Duodenal mucosa (tissue), 2 donors: ENCODE data around the gene TBX2.

Experiments
- H3K27ac ChIP-seq: one replicate; pipeline ENCODE4 v1.7.0; 2013; ENCODE audit warnings: low read depth, low read length
- H3K27me3 ChIP-seq, 2 donors: one replicate each; pipeline ENCODE4 v1.7.0; 2013; ENCODE audit warnings: low read length in 2 of 2, control low read depth in 1 of 2; ENCODE audit not compliant: insufficient read depth in 2 of 2, control insufficient read depth in 1 of 2
- H3K36me3 ChIP-seq, 2 donors: one replicate each; pipeline ENCODE4 v1.7.0; 2013; ENCODE audit warnings: low read length in 2 of 2, control low read depth in 1 of 2; ENCODE audit not compliant: insufficient read depth in 2 of 2, control insufficient read depth in 1 of 2
- H3K4me1 ChIP-seq, 2 donors: one replicate each; pipeline ENCODE4 v1.7.0; 2013; ENCODE audit warnings: low read length in 2 of 2, control low read depth in 1 of 2; ENCODE audit not compliant: insufficient read depth in 2 of 2, control insufficient read depth in 1 of 2
- H3K4me3 ChIP-seq, 2 donors: one replicate each; pipeline ENCODE4 v1.7.0; 2013; ENCODE audit warnings: low read length in 2 of 2, low read depth in 1 of 2
- H3K9ac ChIP-seq, 2 donors: one replicate each; pipeline ENCODE4 v1.7.0; 2013; ENCODE audit warnings: low read length in 2 of 2, low read depth in 1 of 2
- H3K9me3 ChIP-seq, 2 donors: one replicate each; pipeline ENCODE4 v1.7.0; 2013; ENCODE audit warnings: low read length in 2 of 2, control low read depth in 1 of 2; ENCODE audit not compliant: control insufficient read depth in 1 of 2

TBX2 gene

DNA sequence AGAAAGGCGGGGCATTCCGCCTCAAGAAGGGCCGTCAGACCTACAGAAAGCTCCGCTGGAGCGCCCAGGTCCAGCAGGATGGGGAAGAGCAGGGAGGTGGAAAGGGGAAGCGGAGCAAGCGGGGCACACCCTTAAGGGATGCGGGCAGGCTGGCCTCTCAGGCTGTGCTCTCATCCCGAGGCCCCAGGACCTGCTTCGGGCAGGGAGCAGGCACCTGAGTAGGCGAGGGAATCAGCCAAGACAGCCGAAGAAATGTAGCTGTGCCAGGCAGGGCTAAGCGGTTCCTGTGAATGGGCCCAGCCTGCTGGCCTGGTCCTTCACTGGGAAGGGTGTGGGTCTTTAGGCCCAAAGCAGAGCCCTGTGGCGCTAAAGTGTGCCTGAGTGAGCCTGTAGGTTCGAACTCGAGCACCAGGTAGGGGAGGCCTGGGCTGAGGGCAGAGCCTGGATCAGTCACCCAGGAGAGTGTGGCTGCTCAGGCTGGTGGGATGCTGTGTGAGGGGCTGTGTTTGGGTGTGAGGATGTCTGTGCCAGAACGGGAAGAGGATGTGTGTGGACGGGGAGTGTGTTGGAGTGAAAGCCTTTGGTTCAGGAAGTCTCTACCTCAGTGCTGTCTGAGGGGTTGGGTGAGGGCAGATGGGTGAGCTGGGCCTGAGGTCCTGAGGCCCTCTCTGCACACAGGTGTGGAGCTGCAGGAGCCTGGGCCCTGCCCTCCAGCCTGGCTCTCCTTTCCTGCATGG, 55.8 kb downstream of the TBX2 start:
- Histone ChIP-seq H3K9ac (no peak overlapping the region), H3K4me3 (no peak overlapping the region), H3K36me3 (no peaks in the 10 kb centered on the region), H3K9me3 (no peaks in the 10 kb centered on the region), H3K4me1 (peaks cover 0 to 8% of the 10 kb centered on the region in 2 donors), H3K27me3 (peaks cover 91 to 99% of the 10 kb centered on the region in 2 donors), H3K27ac (no peak overlapping the region)

DNA sequence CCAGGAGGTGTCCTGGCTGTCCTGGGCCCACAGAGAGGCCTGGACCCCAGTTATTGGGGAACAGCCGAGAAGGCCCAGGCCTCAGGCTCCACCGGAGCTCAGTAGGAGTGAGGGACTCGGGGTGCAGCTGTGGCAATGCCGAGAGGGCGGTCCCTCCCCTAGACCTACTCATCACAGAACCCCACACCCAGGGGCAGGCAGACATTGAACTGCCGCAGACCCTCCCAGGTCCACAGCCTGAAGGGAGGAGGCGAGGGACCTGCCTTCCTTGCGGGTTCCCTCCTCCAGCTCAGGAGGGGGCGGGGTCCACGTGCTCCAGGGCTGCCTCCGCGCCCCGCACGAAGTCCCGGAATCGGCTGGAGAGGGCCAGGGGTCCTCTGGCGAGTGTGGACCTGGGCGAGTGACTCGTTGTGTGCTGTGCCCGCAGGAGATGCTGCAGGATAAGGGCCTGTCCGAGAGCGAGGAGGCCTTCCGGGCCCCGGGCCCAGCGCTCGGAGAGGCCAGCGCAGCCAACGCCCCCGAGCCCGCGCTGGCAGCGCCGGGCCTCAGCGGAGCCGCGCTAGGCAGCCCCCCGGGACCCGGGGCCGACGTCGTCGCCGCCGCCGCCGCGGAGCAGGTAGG, 56.5 kb downstream of the TBX2 start:
- Histone ChIP-seq H3K4me1 (peaks cover 0 to 8% of the 10 kb centered on the region in 2 donors), H3K27ac (no peak overlapping the region), H3K27me3 (peaks cover 91 to 99% of the 10 kb centered on the region in 2 donors), H3K9me3 (no peaks in the 10 kb centered on the region), H3K4me3 (no peak overlapping the region), H3K9ac (no peak overlapping the region), H3K36me3 (no peaks in the 10 kb centered on the region)

DNA sequence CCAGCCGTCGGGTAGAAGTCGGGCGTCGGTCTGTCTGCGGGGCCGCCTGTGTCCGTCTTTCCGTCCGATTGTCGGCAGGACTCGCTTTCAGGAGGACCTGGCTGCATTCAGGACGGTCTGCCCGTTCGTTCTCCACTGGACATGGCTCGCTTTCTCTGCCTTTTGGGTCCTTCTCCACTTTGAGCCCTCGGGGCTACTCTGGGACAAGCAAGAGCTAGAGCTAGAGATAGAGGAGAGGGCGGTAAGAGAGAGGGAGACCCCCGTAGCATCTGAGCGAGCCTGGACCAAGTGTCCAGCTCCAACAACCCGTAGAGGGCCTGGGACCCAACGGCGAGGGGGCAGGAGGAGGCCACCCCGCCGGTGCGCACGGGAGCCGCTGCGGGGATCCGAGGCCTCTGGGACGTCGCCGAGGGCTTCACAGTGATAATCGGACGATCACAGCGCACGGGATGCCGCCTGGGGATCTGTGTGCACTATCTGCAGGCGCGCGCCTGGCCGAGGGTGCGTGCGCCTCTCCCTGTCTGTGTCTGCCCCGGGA, 57.1 kb downstream of the TBX2 start:
- Histone ChIP-seq H3K27ac (no peak overlapping the region), H3K36me3 (no peaks in the 10 kb centered on the region), H3K4me3 (peak overlapping the region in 1 of 2 donors; percentile 10), H3K27me3 (peaks cover 91 to 99% of the 10 kb centered on the region in 2 donors), H3K9me3 (no peaks in the 10 kb centered on the region), H3K9ac (no peak overlapping the region), H3K4me1 (peaks cover 0 to 8% of the 10 kb centered on the region in 2 donors)

DNA sequence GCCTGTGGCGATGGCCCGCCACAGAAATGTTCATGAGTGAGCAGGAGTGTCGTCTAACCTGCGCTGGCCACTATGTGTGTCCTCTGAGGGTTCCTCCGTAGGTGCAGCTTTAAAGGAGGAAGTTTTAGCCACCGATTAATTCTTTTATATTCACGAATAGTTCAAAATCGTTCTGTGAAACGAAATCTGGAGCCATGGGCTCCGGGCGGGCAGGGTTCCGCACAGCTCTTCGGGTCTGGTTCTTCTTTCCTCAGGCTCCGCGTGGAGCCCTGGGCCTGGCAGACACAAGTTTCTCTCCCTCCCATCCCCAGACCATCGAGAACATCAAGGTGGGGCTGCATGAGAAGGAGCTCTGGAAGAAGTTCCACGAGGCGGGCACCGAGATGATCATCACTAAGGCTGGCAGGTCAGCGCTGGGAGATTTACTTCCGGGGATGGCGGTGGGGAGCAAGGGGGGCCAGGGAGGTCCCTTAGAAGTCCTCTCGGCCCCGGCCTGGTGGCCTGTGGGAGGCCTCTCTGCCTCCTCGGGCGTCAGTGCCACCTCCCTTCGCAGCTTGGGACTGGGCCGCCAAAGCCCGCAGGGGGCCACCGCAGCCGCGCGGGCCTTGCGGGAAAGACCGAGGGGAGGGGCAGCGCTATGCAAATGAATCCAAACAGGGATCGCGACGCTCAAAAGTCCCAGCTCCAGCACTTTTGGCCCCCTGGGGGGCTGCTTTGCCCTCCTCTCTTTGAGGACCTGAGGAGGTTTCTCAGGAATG, 57.8 kb downstream of the TBX2 start:
- Histone ChIP-seq H3K9ac (no peak overlapping the region), H3K4me1 (peaks cover 0 to 6% of the 10 kb centered on the region in 2 donors), H3K27ac (no peak overlapping the region), H3K36me3 (no peaks in the 10 kb centered on the region), H3K9me3 (no peaks in the 10 kb centered on the region), H3K4me3 (peak overlapping the region; percentile 10 to 21), H3K27me3 (peaks cover 89 to 99% of the 10 kb centered on the region in 2 donors)

DNA sequence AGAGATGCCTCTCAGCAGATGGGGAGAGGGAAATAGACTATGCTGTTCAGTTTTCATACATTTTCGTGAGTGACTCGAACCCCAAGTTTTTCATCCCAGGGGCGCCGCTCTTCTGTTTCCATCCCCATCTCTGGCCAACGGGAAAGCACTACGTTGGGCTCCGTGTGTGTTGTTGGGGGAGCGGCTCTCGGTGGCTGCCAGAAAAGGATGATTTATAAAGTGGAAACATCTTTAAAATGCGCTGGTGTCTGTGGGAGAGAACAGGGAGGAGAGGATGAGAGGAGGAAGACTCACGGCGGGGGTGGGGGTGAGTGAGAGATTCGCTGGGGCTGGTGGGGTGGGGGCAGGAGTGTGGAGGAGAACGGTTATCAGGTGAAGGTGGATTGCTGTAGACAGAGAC, 58.4 kb downstream of the TBX2 start:
- peaks cover 89 to 99% of the 10 kb centered on the region in 2 donors for H3K27me3 ChIP-seq
- H3K9ac ChIP-seq: no peak overlapping the region
- no peak overlapping the region for H3K4me3 ChIP-seq
- no peaks in the 10 kb centered on the region for H3K9me3 ChIP-seq
- peaks cover 0 to 3% of the 10 kb centered on the region in 2 donors for H3K4me1 ChIP-seq
- H3K36me3 ChIP-seq: no peaks in the 10 kb centered on the region
- no peak overlapping the region for H3K27ac ChIP-seq

DNA sequence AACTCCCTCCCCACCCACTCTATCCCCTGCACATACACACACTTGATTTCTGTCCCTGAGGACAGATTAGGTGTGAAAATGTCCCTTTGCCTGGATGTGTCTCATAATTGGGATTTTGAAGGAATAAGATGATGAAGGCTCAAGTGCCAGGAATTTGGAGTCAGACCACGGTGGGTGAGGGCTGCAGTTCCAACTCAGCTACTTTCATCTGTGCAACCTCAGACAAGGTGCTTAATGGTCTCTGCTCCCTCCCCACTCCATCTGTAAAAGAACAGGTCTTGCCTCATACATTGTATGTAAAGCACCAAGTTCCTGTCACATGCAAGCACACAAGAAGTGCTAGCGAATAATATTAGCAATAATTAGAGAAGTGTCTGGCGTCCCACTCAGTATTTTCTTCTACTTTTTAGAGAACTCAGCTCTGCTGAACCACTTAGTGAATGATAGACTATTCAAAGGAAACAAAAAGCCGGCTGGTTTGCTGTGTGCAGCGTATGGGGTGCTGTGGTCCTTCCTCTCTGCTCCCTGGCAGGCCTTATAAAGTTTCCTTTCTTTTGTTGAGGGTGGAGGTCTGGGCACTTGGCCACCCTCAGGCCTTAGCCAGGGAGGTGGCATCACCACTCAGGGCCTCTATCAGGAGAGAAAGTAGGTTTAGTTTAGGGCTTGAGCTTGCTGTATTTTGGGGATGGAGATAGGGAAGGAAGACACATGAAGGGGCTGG, 58.9 kb downstream of the TBX2 start:
- Histone ChIP-seq H3K27ac (no peak overlapping the region), H3K36me3 (no peaks in the 10 kb centered on the region), H3K9me3 (no peaks in the 10 kb centered on the region), H3K4me1 (peaks cover 0 to 3% of the 10 kb centered on the region in 2 donors), H3K9ac (no peak overlapping the region), H3K27me3 (peaks cover 94 to 100% of the 10 kb centered on the region in 2 donors), H3K4me3 (no peak overlapping the region)
